HL-60 (cell line): ENCODE results near the gene PWWP2B.

Source experiments
- DNase-seq, 2 experiments: peaks; one replicate each; pipeline ENCODE4 v3.0.0-alpha.2; 2010 to 2020; ENCODE audit warnings: low read depth in 1 of 2, low spot score in 1 of 2
- H3K27ac ChIP-seq: fragments of 250-450 bp; sonication (Bioruptor Pico); replicated peaks from 2 replicates; pipeline ENCODE4 v1.5.1; 2020; ENCODE audit warnings: mild to moderate bottlenecking, moderate library complexity
- H3K27me3 ChIP-seq: fragments of 250-450 bp; sonication (Bioruptor Pico); 2 replicates; pipeline ENCODE4 v1.5.1; 2021; ENCODE audit warnings: mild to moderate bottlenecking, moderate library complexity; ENCODE audit not compliant: insufficient read depth, poor library complexity, severe bottlenecking
- H3K4me3 ChIP-seq: replicated peaks from 2 replicates; pipeline ENCODE4 v1.5.1; 2011; ENCODE audit warnings: mild to moderate bottlenecking, control low read depth, low read length; ENCODE audit not compliant: insufficient read depth
- GABPA ChIP-seq: IDR thresholded peaks from 2 replicates; pipeline ENCODE4 v1.6.1; 2012; ENCODE audit warnings: low read depth
- POLR2AphosphoS5 ChIP-seq: IDR thresholded peaks from 2 replicates; pipeline ENCODE4 v1.6.1; 2012; ENCODE audit warnings: low read depth
- SPI1 ChIP-seq: IDR thresholded peaks from 2 replicates; pipeline ENCODE4 v1.6.1; 2012; ENCODE audit warnings: low read depth, mild to moderate bottlenecking, borderline replicate concordance
- TF ChIP-seq, protein P1 (sequence below): IDR thresholded peaks from 2 replicates; pipeline ENCODE4 v1.6.1; 2012; ENCODE audit warnings: low read depth; ENCODE audit not compliant: insufficient replicate concordance
- TF ChIP-seq, protein P2 (sequence below): IDR thresholded peaks from one replicate; pipeline ENCODE4 v1.5.1; 2011; ENCODE audit warnings: low read length, control low read depth, inconsistent platforms; ENCODE audit not compliant: insufficient read depth

PWWP2B gene

DNA sequence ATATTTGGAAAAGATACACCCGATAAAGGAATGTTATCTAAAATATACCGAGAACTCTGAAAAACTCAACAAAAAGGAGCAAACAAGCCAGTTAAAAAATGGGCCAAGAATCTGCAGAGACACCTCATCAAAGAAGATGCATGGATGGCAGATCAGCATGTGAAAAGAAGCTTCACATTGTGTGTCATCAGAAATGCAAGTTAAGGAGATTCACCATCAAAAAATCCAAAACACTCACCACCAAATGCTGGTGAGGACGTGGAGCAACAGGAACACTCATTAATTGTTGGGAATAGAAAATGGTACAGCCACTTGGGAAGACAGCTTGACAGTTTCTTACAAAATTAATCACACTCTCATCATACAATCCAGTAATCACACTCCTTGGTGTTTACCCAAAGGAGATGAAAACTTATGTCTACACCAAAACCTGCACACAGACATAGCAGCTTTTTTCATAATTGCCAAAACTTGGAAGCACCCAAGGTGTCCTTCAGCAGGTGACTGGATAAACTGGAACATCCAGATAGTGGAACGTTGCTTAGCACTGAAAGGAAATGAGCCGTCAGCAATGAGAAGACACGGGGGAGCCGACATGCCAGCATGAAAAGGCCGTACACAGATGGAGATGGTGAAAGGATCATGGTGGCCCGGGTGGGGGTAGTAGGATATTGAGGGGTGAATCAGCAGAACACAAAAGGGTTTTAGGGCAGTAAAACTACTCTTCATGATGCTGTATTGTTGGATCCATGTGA lies 27.9 kb upstream of the PWWP2B start:
- DNase-seq = no peak
- no peaks in the 10 kb centered on the region for H3K27me3 ChIP-seq
- H3K4me3 ChIP-seq = no peak overlapping the region
- TF ChIP-seq SPI1 (no peak), GABPA (no peak), POLR2AphosphoS5 (no peak)
- TF ChIP-seq, protein P1, sequence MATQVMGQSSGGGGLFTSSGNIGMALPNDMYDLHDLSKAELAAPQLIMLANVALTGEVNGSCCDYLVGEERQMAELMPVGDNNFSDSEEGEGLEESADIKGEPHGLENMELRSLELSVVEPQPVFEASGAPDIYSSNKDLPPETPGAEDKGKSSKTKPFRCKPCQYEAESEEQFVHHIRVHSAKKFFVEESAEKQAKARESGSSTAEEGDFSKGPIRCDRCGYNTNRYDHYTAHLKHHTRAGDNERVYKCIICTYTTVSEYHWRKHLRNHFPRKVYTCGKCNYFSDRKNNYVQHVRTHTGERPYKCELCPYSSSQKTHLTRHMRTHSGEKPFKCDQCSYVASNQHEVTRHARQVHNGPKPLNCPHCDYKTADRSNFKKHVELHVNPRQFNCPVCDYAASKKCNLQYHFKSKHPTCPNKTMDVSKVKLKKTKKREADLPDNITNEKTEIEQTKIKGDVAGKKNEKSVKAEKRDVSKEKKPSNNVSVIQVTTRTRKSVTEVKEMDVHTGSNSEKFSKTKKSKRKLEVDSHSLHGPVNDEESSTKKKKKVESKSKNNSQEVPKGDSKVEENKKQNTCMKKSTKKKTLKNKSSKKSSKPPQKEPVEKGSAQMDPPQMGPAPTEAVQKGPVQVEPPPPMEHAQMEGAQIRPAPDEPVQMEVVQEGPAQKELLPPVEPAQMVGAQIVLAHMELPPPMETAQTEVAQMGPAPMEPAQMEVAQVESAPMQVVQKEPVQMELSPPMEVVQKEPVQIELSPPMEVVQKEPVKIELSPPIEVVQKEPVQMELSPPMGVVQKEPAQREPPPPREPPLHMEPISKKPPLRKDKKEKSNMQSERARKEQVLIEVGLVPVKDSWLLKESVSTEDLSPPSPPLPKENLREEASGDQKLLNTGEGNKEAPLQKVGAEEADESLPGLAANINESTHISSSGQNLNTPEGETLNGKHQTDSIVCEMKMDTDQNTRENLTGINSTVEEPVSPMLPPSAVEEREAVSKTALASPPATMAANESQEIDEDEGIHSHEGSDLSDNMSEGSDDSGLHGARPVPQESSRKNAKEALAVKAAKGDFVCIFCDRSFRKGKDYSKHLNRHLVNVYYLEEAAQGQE = no peak
- TF ChIP-seq, protein P2, sequence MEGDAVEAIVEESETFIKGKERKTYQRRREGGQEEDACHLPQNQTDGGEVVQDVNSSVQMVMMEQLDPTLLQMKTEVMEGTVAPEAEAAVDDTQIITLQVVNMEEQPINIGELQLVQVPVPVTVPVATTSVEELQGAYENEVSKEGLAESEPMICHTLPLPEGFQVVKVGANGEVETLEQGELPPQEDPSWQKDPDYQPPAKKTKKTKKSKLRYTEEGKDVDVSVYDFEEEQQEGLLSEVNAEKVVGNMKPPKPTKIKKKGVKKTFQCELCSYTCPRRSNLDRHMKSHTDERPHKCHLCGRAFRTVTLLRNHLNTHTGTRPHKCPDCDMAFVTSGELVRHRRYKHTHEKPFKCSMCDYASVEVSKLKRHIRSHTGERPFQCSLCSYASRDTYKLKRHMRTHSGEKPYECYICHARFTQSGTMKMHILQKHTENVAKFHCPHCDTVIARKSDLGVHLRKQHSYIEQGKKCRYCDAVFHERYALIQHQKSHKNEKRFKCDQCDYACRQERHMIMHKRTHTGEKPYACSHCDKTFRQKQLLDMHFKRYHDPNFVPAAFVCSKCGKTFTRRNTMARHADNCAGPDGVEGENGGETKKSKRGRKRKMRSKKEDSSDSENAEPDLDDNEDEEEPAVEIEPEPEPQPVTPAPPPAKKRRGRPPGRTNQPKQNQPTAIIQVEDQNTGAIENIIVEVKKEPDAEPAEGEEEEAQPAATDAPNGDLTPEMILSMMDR = no peak
- H3K27ac ChIP-seq = no peak overlapping the region

DNA sequence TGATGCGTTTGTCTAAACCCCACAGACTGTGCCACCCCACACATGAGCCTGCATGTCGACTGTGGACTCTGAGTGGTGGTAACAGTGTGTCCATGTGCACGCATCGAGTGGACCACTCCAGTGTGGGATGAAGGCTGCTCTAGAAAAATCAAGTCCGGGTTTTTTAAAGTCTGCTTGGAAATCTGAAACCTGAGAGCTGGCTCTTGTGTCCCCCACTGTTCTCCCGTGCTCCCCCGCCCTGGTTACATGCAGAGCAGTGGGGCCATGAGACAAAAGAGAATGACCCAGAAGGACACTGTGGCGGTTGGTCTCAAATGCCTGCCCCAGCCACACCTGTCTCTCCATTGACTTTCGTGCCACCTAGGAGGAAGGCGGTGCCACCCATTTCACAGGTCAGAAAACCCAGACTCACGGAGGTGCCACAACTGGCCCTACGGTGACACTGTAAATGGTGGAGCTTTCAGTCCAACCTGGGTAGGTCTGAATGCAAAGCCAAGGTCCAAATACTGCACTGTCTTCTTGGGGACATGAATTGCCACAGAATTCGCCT lies 27.3 kb upstream of the PWWP2B start:
- DNase-seq = no peak
- Histone ChIP-seq H3K27me3 (no peaks in the 10 kb centered on the region), H3K27ac (no peak overlapping the region), H3K4me3 (no peak overlapping the region)
- TF ChIP-seq SPI1 (no peak), GABPA (no peak), POLR2AphosphoS5 (no peak)
- TF ChIP-seq, protein P2 = no peak
- TF ChIP-seq, protein P1 = no peak

DNA sequence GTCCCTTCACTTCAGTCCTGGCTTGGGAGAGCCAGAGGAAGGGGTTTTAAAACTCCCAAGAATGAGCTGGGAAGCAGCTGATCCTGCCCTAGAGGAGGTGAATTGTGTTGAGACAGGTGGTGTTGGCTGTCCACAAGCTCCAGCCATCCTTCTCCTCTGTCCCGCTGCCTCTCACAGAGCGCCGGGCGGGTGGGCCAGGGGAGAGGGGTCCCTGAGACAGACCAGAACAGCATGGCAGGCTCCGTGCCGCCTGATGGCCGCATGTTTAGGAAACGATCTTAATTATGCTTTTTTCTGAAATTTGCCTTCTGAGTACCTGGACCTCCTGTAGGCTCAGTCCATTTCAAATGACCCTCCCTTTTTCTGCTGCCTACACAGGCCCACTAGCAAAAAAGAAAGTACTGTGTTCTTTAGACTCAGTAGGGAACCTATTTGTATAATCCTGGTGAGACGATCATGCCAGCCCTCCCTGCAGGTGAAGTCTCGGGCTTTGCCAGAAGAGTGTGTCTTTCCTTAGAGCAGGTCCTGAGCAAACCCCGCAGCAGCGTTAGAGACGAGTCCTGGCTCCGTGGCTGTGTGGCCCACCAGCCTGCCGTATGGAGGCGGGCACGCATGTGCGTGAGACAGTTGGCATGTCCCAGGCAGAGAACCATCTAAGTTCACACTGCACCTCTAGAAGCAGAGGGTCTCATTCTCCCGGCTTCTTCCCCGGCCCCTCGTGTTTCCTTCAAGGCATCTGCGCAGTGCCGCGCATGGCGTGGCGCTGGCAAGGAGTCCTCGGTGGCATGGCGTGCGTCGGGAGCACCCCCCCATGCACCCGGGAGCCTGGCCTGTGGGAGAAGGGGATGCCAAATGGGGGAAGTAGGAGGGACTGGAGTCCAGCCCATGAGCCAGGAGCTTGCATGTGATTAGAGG lies 26.3 kb upstream of the PWWP2B start:
- TF ChIP-seq SPI1 (no peak), GABPA (no peak), POLR2AphosphoS5 (no peak)
- TF ChIP-seq, protein P1 = no peak
- TF ChIP-seq, protein P2 = no peak
- no peak for DNase-seq
- no peaks in the 10 kb centered on the region for H3K27me3 ChIP-seq
- no peak overlapping the region for H3K27ac ChIP-seq
- no peak overlapping the region for H3K4me3 ChIP-seq
